Progenitor cell of endocrine pancreas (in vitro differentiated cells): Measurements from ENCODE around the gene KLHL30. TPM values are rescaled to one million over a fixed set of nuclear protein-coding genes. Genes with fewer than 3 reads are reported as not detected.

Experiments used
- DNase-seq: peaks from one replicate; pipeline ENCODE4 v3.0.0; 2021; ENCODE audit warnings: low spot score; ENCODE audit not compliant: unreplicated experiment
- H3K27ac Mint-ChIP-seq: 2 replicates; pipeline ENCODE4 v1.8.0; 2021; ENCODE audit warnings: mild to moderate bottlenecking, moderate library complexity, mixed read lengths
- H3K27me3 Mint-ChIP-seq: 2 replicates; pipeline ENCODE4 v1.8.0; 2021; ENCODE audit warnings: mixed read lengths
- H3K36me3 Mint-ChIP-seq: 2 replicates; pipeline ENCODE4 v1.8.0; 2022; ENCODE audit warnings: mixed read lengths; ENCODE audit not compliant: insufficient read depth
- H3K4me1 Mint-ChIP-seq: 2 replicates; pipeline ENCODE4 v1.8.0; 2021; ENCODE audit warnings: low read depth, mixed read lengths
- H3K4me3 Mint-ChIP-seq: 2 replicates; pipeline ENCODE4 v1.8.0; 2021; ENCODE audit warnings: low read depth, mild to moderate bottlenecking, moderate library complexity, mixed read lengths
- H3K9me3 Mint-ChIP-seq: 2 replicates; pipeline ENCODE4 v1.8.0; 2021; ENCODE audit warnings: low read depth, mixed read lengths
- CTCF ChIP-seq: fragments of 200-600 bp; sonication (generic); IDR thresholded peaks from one replicate; pipeline ENCODE4 v1.5.0; 2021; ENCODE audit warnings: antibody characterized with exemption, mild to moderate bottlenecking; ENCODE audit not compliant: unreplicated experiment
- total RNA-seq: library from RNA; stranded (reverse); gene quantifications from 2 replicates; pipeline ENCODE4 v1.2.1, GENCODE V29; 2021

Gene KLHL30
- total RNA-seq, 1 donor from 2014 or later = 0.07 TPM

GRCh38 chr2:238167344-238167715 lies 28.9 kb downstream of the KLHL30 start:
- no peak overlapping the region for H3K4me3 Mint-ChIP-seq
- H3K27me3 Mint-ChIP-seq = peaks cover 25% of the 10 kb centered on the region
- H3K36me3 Mint-ChIP-seq = peaks cover 10% of the 10 kb centered on the region
- H3K27ac Mint-ChIP-seq = no peak overlapping the region
- H3K9me3 Mint-ChIP-seq = no peaks in the 10 kb centered on the region
- no peak for DNase-seq
- no peaks in the 10 kb centered on the region for H3K4me1 Mint-ChIP-seq
- TF ChIP-seq CTCF = no peak

- DNase-seq = no peak
- Mint-ChIP-seq H3K27me3 (peaks cover 24% of the 10 kb centered on the region), H3K4me3 (no peak overlapping the region), H3K4me1 (no peaks in the 10 kb centered on the region), H3K9me3 (no peaks in the 10 kb centered on the region), H3K36me3 (peaks cover 12% of the 10 kb centered on the region), H3K27ac (no peak overlapping the region)
- TF ChIP-seq CTCF = no peak
Measured at GRCh38 chr2:238167761-238168160, 29.3 kb downstream of the KLHL30 start.

- Mint-ChIP-seq H3K27me3 (peaks cover 17% of the 10 kb centered on the region), H3K36me3 (peaks cover 17% of the 10 kb centered on the region), H3K4me3 (no peak overlapping the region), H3K9me3 (no peaks in the 10 kb centered on the region), H3K27ac (no peak overlapping the region), H3K4me1 (no peaks in the 10 kb centered on the region)
- TF ChIP-seq CTCF = no peak
- no peak for DNase-seq
Measured at GRCh38 chr2:238168196-238169047, 30.0 kb downstream of the KLHL30 start.

- no peaks in the 10 kb centered on the region for H3K4me1 Mint-ChIP-seq
- no peak overlapping the region for H3K4me3 Mint-ChIP-seq
Measured at GRCh38 chr2:238169048-238169707, 30.7 kb downstream of the KLHL30 start.

More at GRCh38 chr2:238169048-238169707, 30.7 kb downstream of the KLHL30 start:
- Mint-ChIP-seq H3K27ac (no peak overlapping the region), H3K9me3 (no peaks in the 10 kb centered on the region), H3K36me3 (peaks cover 17% of the 10 kb centered on the region), H3K27me3 (peaks cover 17% of the 10 kb centered on the region)
- no peak for TF ChIP-seq CTCF
- no peak for DNase-seq
